Sigmoid colon (tissue), 7 donors: ENCODE measurements around the gene DNAJB12. TPM values are rescaled to one million over a fixed set of nuclear protein-coding genes. Genes with fewer than 3 reads are reported as not detected.

Experiments
- DNase-seq: peaks from one replicate; pipeline ENCODE4 v3.0.0-alpha.2; 2019
- H3K27ac ChIP-seq, 4 donors: fragments of 200-600 bp; sonication (generic); one replicate each; pipeline ENCODE4 v1.5.1; 2016 to 2019; ENCODE audit warnings: mild to moderate bottlenecking in 1 of 4
- H3K27me3 ChIP-seq, 3 donors: fragments of 200-600 bp; sonication (generic); one replicate each; pipeline ENCODE4 v1.5.1; 2019; ENCODE audit warnings: mild to moderate bottlenecking in 1 of 3
- H3K36me3 ChIP-seq, 4 donors: fragments of 200-600 bp; sonication (generic); one replicate each; pipeline ENCODE4 v1.5.1; 2016 to 2019
- H3K4me1 ChIP-seq, 4 donors: fragments of 200-600 bp; sonication (generic); one replicate each; pipeline ENCODE4 v1.5.1; 2017 to 2019
- H3K4me3 ChIP-seq, 4 donors: fragments of 200-600 bp; sonication (generic); one replicate each; pipeline ENCODE4 v1.5.1; 2017 to 2019; ENCODE audit warnings: mild to moderate bottlenecking in 2 of 4, moderate library complexity in 1 of 4
- H3K9me3 ChIP-seq, 4 donors: fragments of 200-600 bp in 3 of 4; sonication (generic) in 3 of 4; one replicate each; pipeline versions ENCODE4 v1.5.1 to v1.6.1; 2013 to 2019
- CTCF ChIP-seq, 4 experiments: fragments of 450-650 bp in 3 of 4; fragments of 200-600 bp in 1 of 4; IDR thresholded peaks; one replicate each; pipeline ENCODE4 v1.5.1; 2016 to 2019; ENCODE audit warnings: antibody characterized with exemption in 4 of 4, mild to moderate bottlenecking in 3 of 4, moderate library complexity in 2 of 4
- EP300 ChIP-seq, 4 donors: sonication (generic); formaldehyde crosslinking; IDR thresholded peaks; one replicate each; pipeline ENCODE4 v1.6.1; 2017; ENCODE audit warnings: antibody characterized with exemption in 4 of 4
- POLR2A ChIP-seq, 2 donors: fragments of 450-650 bp; IDR thresholded peaks; one replicate each; pipeline ENCODE4 v1.6.1; 2016; ENCODE audit warnings: antibody characterized with exemption in 2 of 2, mild to moderate bottlenecking in 2 of 2, moderate library complexity in 2 of 2
- POLR2AphosphoS5 ChIP-seq, 4 donors: sonication (generic); formaldehyde crosslinking; IDR thresholded peaks; one replicate each; pipeline ENCODE4 v1.6.1; 2017; ENCODE audit warnings: antibody characterized with exemption in 4 of 4
- WGBS, 2 donors: extraction: QIAGEN DNeasy Blood & Tissue Kit; methylation state at CpG; one replicate each; pipeline ENCODE4 v1.1.7; 2013; 5-methylcytosine and 5-hydroxymethylcytosine counted together
- intact Hi-C: fragments of 100-400 bp; cut with DNase I; formaldehyde crosslinking; loops from one replicate; pipeline ENCODE4 v1.15.1; 2023
- polyA plus RNA-seq, 3 donors: library from polyadenylated mRNA; stranded (reverse); fragments of 200-250 nt; gene quantifications; one replicate each; pipeline ENCODE4 v1.2.3, GENCODE V29; 2013
- total RNA-seq, 4 donors: library from RNA; depleted of rRNA; stranded (reverse); fragments of >200 nt; gene quantifications; one replicate each; pipeline ENCODE4 v1.1.0, GENCODE V29; 2016
- donor health status: healthy with polysubstance abuse.
- donor health status: Bipolar disorder and iron deficiency.
- donor health status: healthy.

The DNAJB12 gene
- total and polyA plus RNA-seq, 7 donors: 9.5 to 38.5 (median 27.1) TPM

GRCh38 chr10:72356115-72356514 lies 1.4 kb upstream of the DNAJB12 start:
- WGBS, 2 donors: 96 to 97% methylated on average over 6 of the region's 6 CpGs
- H3K4me1 ChIP-seq: peaks cover 0 to 32% (median 28%) of the 10 kb centered on the region in 4 donors
- no peaks in the 10 kb centered on the region for H3K27me3 ChIP-seq
- no peak overlapping the region for H3K27ac ChIP-seq
- no peaks in the 10 kb centered on the region for H3K9me3 ChIP-seq
- no peak for DNase-seq
- peaks cover 0 to under 1% (median 0%) of the 10 kb centered on the region in 4 donors for H3K36me3 ChIP-seq
- H3K4me3 ChIP-seq: no peak overlapping the region
- intact Hi-C loops: loop anchor here (5.0 to 10.0 kb wide), 2 partner anchors 269 to 811 kb away; partner anchors contain the start of genes ECD, FAM149B1 and MICU1
- TF ChIP-seq POLR2A (IDR thresholded peaks at IDR 0.05) (no peak), EP300 (IDR thresholded peaks at IDR 0.05) (no peak)

- TF ChIP-seq EP300 (IDR thresholded peaks at IDR 0.05) (no peak), POLR2A (IDR thresholded peaks at IDR 0.05) (no peak), CTCF (IDR thresholded peaks at IDR 0.05) (no peak), POLR2AphosphoS5 (IDR thresholded peaks at IDR 0.05) (no peak)
- H3K27ac ChIP-seq: peak overlapping the region; percentile 96 to 98 (median 97)
- no peaks in the 10 kb centered on the region for H3K27me3 ChIP-seq
- DNase-seq: no peak
- H3K9me3 ChIP-seq: no peaks in the 10 kb centered on the region
- peak overlapping the region; percentile 80 to 90 (median 87) for H3K4me3 ChIP-seq
- 35% methylated on average over 7 of the region's 7 CpGs for WGBS, 2 donors
- intact Hi-C loops: loop anchor here (5.0 to 10.0 kb wide), 2 partner anchors 270 to 812 kb away; partner anchors contain the start of genes ECD, FAM149B1 and MICU1
- H3K4me1 ChIP-seq: peaks cover 0 to 36% (median 32%) of the 10 kb centered on the region in 4 donors
- H3K36me3 ChIP-seq: peaks cover 0 to 6% (median 5%) of the 10 kb centered on the region in 4 donors
These were observed 466 bp upstream of the DNAJB12 start for GRCh38 chr10:72355214-72355555.

- H3K27ac ChIP-seq: peak overlapping the region; percentile 96 to 98 (median 97)
- H3K4me1 ChIP-seq: peaks cover 0 to 43% (median 32%) of the 10 kb centered on the region in 4 donors
- TF ChIP-seq EP300 (IDR thresholded peaks at IDR 0.05): no peak
- TF ChIP-seq POLR2AphosphoS5 (IDR thresholded peaks at IDR 0.05): peak in 1 of 4 donors; percentile 14
- peaks cover 0 to 18% (median 7%) of the 10 kb centered on the region in 4 donors for H3K36me3 ChIP-seq
- 0 to 1% methylated on average over 23 of the region's 23 CpGs for WGBS, 2 donors
- intact Hi-C loops: loop anchor here (10.0 kb wide), 1 partner anchor 271 kb away; the partner anchor contains the start of gene MICU1
- H3K27me3 ChIP-seq: no peaks in the 10 kb centered on the region
- DNase-seq: no peak
- H3K9me3 ChIP-seq: no peaks in the 10 kb centered on the region
- peak overlapping the region; percentile 80 to 90 (median 87) for H3K4me3 ChIP-seq
These were observed 759 bp downstream of the DNAJB12 start for GRCh38 chr10:72353965-72354355.

GRCh38 chr10:72353028-72353964 lies 1.4 kb downstream of the DNAJB12 start:
- intact Hi-C loops: loop anchor here (10.0 kb wide), 1 partner anchor 272 kb away; the partner anchor contains the start of gene MICU1
- 32 to 49% methylated on average over 18 of the region's 18 CpGs for WGBS, 2 donors

GRCh38 chr10:72351479-72351878 lies 3.2 kb downstream of the DNAJB12 start:
- H3K27me3 ChIP-seq: no peaks in the 10 kb centered on the region
- WGBS, 2 donors: 96% methylated on average over 6 of the region's 6 CpGs
- peaks cover 0 to 38% (median 12%) of the 10 kb centered on the region in 4 donors for H3K36me3 ChIP-seq
- no peak overlapping the region for H3K4me3 ChIP-seq
- H3K9me3 ChIP-seq: no peaks in the 10 kb centered on the region
- intact Hi-C loops: loop anchor here (10.0 kb wide), 1 partner anchor 273 kb away; the partner anchor contains the start of gene MICU1
- TF ChIP-seq POLR2A (IDR thresholded peaks at IDR 0.05) (no peak), POLR2AphosphoS5 (IDR thresholded peaks at IDR 0.05) (no peak), CTCF (IDR thresholded peaks at IDR 0.05) (no peak), EP300 (IDR thresholded peaks at IDR 0.05) (no peak)
- no peak for DNase-seq
- peaks cover 0 to 43% (median 32%) of the 10 kb centered on the region in 4 donors for H3K4me1 ChIP-seq
- no peak overlapping the region for H3K27ac ChIP-seq

More at GRCh38 chr10:72353028-72353964, 1.4 kb downstream of the DNAJB12 start:
- no peak for DNase-seq
- Histone ChIP-seq H3K36me3 (peaks cover 0 to 25% (median 10%) of the 10 kb centered on the region in 4 donors), H3K27me3 (no peaks in the 10 kb centered on the region), H3K27ac (peak overlapping the region; percentile 96 to 98 (median 97)), H3K4me1 (peaks cover 0 to 43% (median 32%) of the 10 kb centered on the region in 4 donors), H3K4me3 (peak overlapping the region; percentile 80 to 90 (median 87)), H3K9me3 (no peaks in the 10 kb centered on the region)
- TF ChIP-seq POLR2AphosphoS5 (IDR thresholded peaks at IDR 0.05) (no peak), EP300 (IDR thresholded peaks at IDR 0.05) (no peak), CTCF (IDR thresholded peaks at IDR 0.05) (no peak), POLR2A (IDR thresholded peaks at IDR 0.05) (no peak)
